DOHH2 (cell line): ENCODE results near the gene IMMP2L.

Experiments used
- H3F3A ChIP-seq: fragments of 200-600 bp; sonication (generic), shearing (Covaris generic); 2 replicates; pipeline ENCODE4 v1.6.0; 2016; ENCODE audit warnings: antibody characterized with exemption, mild to moderate bottlenecking; ENCODE audit not compliant: control insufficient read depth, insufficient read depth
- H3K27ac ChIP-seq: fragments of 200-600 bp; sonication (generic); 2 replicates; pipeline ENCODE4 v1.5.1; 2014; ENCODE audit warnings: low read depth, mild to moderate bottlenecking, low read length, moderate library complexity
- H3K27me3 ChIP-seq: fragments of 200-600 bp; sonication (generic); 2 replicates; pipeline ENCODE4 v1.6.1; 2014; ENCODE audit warnings: mild to moderate bottlenecking, low read length, mixed read lengths; ENCODE audit not compliant: control insufficient read depth
- H3K36me3 ChIP-seq: fragments of 200-600 bp; sonication (generic); 2 replicates; pipeline ENCODE4 v1.6.1; 2014; ENCODE audit warnings: mild to moderate bottlenecking, low read length, moderate library complexity, mixed read lengths; ENCODE audit not compliant: control insufficient read depth
- H3K4me1 ChIP-seq: fragments of 200-600 bp; sonication (generic); 2 replicates; pipeline ENCODE4 v1.6.1; 2014; ENCODE audit warnings: mild to moderate bottlenecking, low read length, mixed read lengths; ENCODE audit not compliant: control insufficient read depth
- H3K4me2 ChIP-seq: fragments of 200-600 bp; sonication (generic); 2 replicates; pipeline ENCODE4 v1.6.0; 2014; ENCODE audit warnings: mild to moderate bottlenecking, low read length, moderate library complexity
- H3K4me3 ChIP-seq: fragments of 200-600 bp; sonication (generic); 2 replicates; pipeline ENCODE4 v1.5.1; 2014; ENCODE audit warnings: mild to moderate bottlenecking, low read length, mixed read lengths
- H3K79me2 ChIP-seq: fragments of 200-600 bp; sonication (generic); 2 replicates; pipeline ENCODE4 v1.6.1; 2014; ENCODE audit warnings: mild to moderate bottlenecking, low read length, mixed read lengths; ENCODE audit not compliant: control insufficient read depth
- H3K9me2 ChIP-seq: fragments of 200-600 bp; sonication (generic); replicated peaks from 2 replicates; pipeline ENCODE4 v1.6.1; 2014; ENCODE audit warnings: mild to moderate bottlenecking, low read length, mixed read lengths; ENCODE audit not compliant: control insufficient read depth
- H3K9me3 ChIP-seq: fragments of 200-600 bp; sonication (generic); 2 replicates; pipeline ENCODE4 v1.6.1; 2014; ENCODE audit warnings: antibody characterized with exemption, low read length, mixed read lengths; ENCODE audit not compliant: control insufficient read depth, insufficient read depth
- H4K20me1 ChIP-seq: fragments of 200-600 bp; sonication (generic); 2 replicates; pipeline ENCODE4 v1.6.0; 2014; ENCODE audit warnings: low read depth, mild to moderate bottlenecking, antibody characterized with exemption, low read length, moderate library complexity; ENCODE audit not compliant: control insufficient read depth, insufficient read depth
- CTCF ChIP-seq: fragments of 200-600 bp; sonication (generic); IDR thresholded peaks from one replicate; pipeline ENCODE4 v1.5.1; 2014; ENCODE audit warnings: antibody characterized with exemption, mild to moderate bottlenecking, low read depth, low read length; ENCODE audit not compliant: poor library complexity, severe bottlenecking
- EZH2phosphoT487 ChIP-seq: fragments of 200-600 bp; sonication (generic); IDR thresholded peaks from 2 replicates; pipeline ENCODE4 v1.6.1; 2017; ENCODE audit warnings: borderline replicate concordance, mild to moderate bottlenecking, antibody characterized with exemption, low read length, moderate library complexity, mixed read lengths

IMMP2L gene

GRCh38 chr7:110693344-110693743, 868.9 kb downstream of the IMMP2L start:
- TF ChIP-seq CTCF, result no peak
- no peak for TF ChIP-seq EZH2phosphoT487
- Histone ChIP-seq H3F3A (no peaks in the 10 kb centered on the region), H3K27ac (no peak overlapping the region), H4K20me1 (no peaks in the 10 kb centered on the region), H3K27me3 (no peaks in the 10 kb centered on the region), H3K36me3 (no peaks in the 10 kb centered on the region), H3K4me3 (no peak overlapping the region), H3K4me1 (no peaks in the 10 kb centered on the region), H3K9me2 (no peaks in the 10 kb centered on the region), H3K9me3 (no peaks in the 10 kb centered on the region), H3K4me2 (no peak overlapping the region), H3K79me2 (no peaks in the 10 kb centered on the region)

GRCh38 chr7:110688908-110689307, 873.4 kb downstream of the IMMP2L start:
- Histone ChIP-seq H3K79me2 (no peaks in the 10 kb centered on the region), H3K4me1 (no peaks in the 10 kb centered on the region), H3K27me3 (no peaks in the 10 kb centered on the region), H3K4me3 (no peak overlapping the region), H3K4me2 (no peak overlapping the region), H4K20me1 (no peaks in the 10 kb centered on the region), H3K36me3 (no peaks in the 10 kb centered on the region), H3K9me3 (no peaks in the 10 kb centered on the region), H3K9me2 (no peaks in the 10 kb centered on the region), H3F3A (no peaks in the 10 kb centered on the region), H3K27ac (no peak overlapping the region)
- TF ChIP-seq EZH2phosphoT487 (no peak), CTCF (no peak)

GRCh38 chr7:110685899-110686298, 876.4 kb downstream of the IMMP2L start:
- no peaks in the 10 kb centered on the region for H3K27me3 ChIP-seq
- no peaks in the 10 kb centered on the region for H4K20me1 ChIP-seq
- H3K79me2 ChIP-seq, result no peaks in the 10 kb centered on the region
- no peaks in the 10 kb centered on the region for H3K36me3 ChIP-seq
- no peaks in the 10 kb centered on the region for H3K9me3 ChIP-seq
- TF ChIP-seq CTCF, result no peak
- TF ChIP-seq EZH2phosphoT487, result no peak
- no peak overlapping the region for H3K27ac ChIP-seq
- no peaks in the 10 kb centered on the region for H3K9me2 ChIP-seq
- no peaks in the 10 kb centered on the region for H3K4me1 ChIP-seq
- H3K4me3 ChIP-seq, result no peak overlapping the region
- no peaks in the 10 kb centered on the region for H3F3A ChIP-seq
- H3K4me2 ChIP-seq, result no peak overlapping the region

GRCh38 chr7:110681941-110682340, 880.4 kb downstream of the IMMP2L start:
- no peaks in the 10 kb centered on the region for H4K20me1 ChIP-seq
- H3K27me3 ChIP-seq, result no peaks in the 10 kb centered on the region
- H3K9me3 ChIP-seq, result no peaks in the 10 kb centered on the region
- H3K4me2 ChIP-seq, result no peak overlapping the region
- no peak overlapping the region for H3K4me3 ChIP-seq
- H3K27ac ChIP-seq, result no peak overlapping the region
- TF ChIP-seq EZH2phosphoT487 (no peak), CTCF (no peak)
- H3K9me2 ChIP-seq, result no peaks in the 10 kb centered on the region
- no peaks in the 10 kb centered on the region for H3K36me3 ChIP-seq
- H3F3A ChIP-seq, result no peaks in the 10 kb centered on the region
- H3K4me1 ChIP-seq, result no peaks in the 10 kb centered on the region
- H3K79me2 ChIP-seq, result no peaks in the 10 kb centered on the region
